Activated T-cell treated with anti-CD3 and anti-CD28 coated beads, Interleukin-2, amount 50 U/mL, for 4 hours (primary cell): ENCODE data around the gene PAQR4. TPM values are rescaled to one million over a fixed set of nuclear protein-coding genes. Genes with fewer than 3 reads are reported as not detected.
A peak's percentile ranks its signal among the peaks of the same experiment; 100 is the strongest.

Experiments used
- ATAC-seq, 2 donors: fragments of 200-7000 bp; cut with Tn5 transposase; one replicate each; pipeline ENCODE4 v1.10.0; 2021
- DNase-seq: peaks from one replicate; pipeline ENCODE4 v3.0.0-alpha.2; 2020
- H3K27me3 Mint-ChIP-seq: one replicate; pipeline ENCODE4 v1.8.0; 2021; ENCODE audit warnings: low read depth, mixed read lengths
- H3K36me3 Mint-ChIP-seq: one replicate; pipeline ENCODE4 v1.8.0; 2022; ENCODE audit warnings: mixed read lengths; ENCODE audit not compliant: insufficient read depth
- H3K4me1 Mint-ChIP-seq: one replicate; pipeline ENCODE4 v1.8.0; 2021; ENCODE audit warnings: low read depth, mixed read lengths
- H3K4me3 Mint-ChIP-seq: one replicate; pipeline ENCODE4 v1.8.0; 2021; ENCODE audit warnings: mild to moderate bottlenecking, moderate library complexity, mixed read lengths
- H3K9me3 Mint-ChIP-seq: one replicate; pipeline ENCODE4 v1.8.0; 2021; ENCODE audit warnings: mixed read lengths
- total RNA-seq, 3 donors: library from RNA; stranded (reverse); gene quantifications; one replicate each; pipeline ENCODE4 v1.2.1, GENCODE V29; 2021

PAQR4 gene
- total RNA-seq, 3 donors from 2014 or later = 17.4 to 24.9 (median 22.6) TPM

DNA sequence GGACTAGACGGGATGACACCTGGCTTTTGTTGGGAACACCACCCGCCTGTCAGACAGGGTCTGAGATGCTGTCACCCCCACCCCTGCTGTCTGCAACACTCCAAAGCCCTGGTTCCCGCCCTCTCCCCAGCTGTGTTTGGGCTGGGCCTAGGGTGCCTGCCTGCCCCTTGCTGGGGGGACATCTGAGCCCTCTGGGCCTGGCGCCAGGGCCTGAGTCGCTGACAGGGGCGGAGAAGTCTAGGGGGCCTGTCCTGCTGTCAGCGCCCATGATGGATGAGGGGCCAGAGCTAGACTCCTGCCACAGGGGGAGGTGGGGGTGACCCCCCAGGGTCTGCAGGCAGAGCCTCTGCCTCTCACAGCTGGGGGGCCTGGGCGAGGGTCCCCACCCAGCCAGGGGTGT, 18.7 kb downstream of the PAQR4 start:
- ATAC-seq = no peak

DNA sequence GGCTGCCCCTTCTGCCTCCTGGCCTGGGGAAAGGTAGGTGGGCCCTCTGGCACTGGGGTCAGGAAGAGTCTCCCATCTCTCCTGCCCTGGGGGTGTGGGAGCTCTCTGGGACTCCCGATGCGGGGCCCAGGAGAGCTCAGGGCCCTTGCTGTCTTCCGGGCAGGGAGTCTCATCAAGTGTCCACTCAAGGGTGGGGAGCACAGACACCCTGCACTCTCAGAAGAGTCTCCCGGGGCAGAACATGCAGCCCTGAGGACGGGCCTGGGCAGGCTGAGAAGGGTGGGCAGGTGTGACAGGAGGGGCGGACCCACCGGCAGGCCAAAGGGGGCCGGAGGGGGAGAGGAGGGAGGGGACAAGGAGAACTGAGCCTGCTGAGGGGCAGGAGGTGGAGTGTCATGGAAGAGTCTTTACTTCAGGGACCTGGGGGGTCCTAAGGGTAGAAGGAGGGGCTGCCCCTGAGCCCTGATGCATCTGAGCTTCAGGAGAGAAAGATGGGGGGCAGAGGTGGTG, 19.5 kb downstream of the PAQR4 start:
- Mint-ChIP-seq H3K9me3 (no peaks in the 10 kb centered on the region), H3K27me3 (no peaks in the 10 kb centered on the region), H3K36me3 (no peaks in the 10 kb centered on the region), H3K4me3 (no peak overlapping the region), H3K4me1 (peaks cover 3% of the 10 kb centered on the region)
- no peak for DNase-seq
- no peak for ATAC-seq

More for the DNA sequence above, 18.7 kb downstream of the PAQR4 start:
- no peaks in the 10 kb centered on the region for H3K36me3 Mint-ChIP-seq
- no peak overlapping the region for H3K4me3 Mint-ChIP-seq
- H3K27me3 Mint-ChIP-seq = no peaks in the 10 kb centered on the region
- H3K9me3 Mint-ChIP-seq = no peaks in the 10 kb centered on the region
- no peak for DNase-seq
- peaks cover 3% of the 10 kb centered on the region for H3K4me1 Mint-ChIP-seq

GRCh38 chr16:2990891-2991290, 21.7 kb downstream of the PAQR4 start:
- H3K9me3 Mint-ChIP-seq = no peaks in the 10 kb centered on the region
- no peaks in the 10 kb centered on the region for H3K36me3 Mint-ChIP-seq
- ATAC-seq (no peak), DNase-seq (no peak)
- no peak overlapping the region for H3K4me3 Mint-ChIP-seq
- H3K27me3 Mint-ChIP-seq = no peaks in the 10 kb centered on the region
- H3K4me1 Mint-ChIP-seq = no peaks in the 10 kb centered on the region

- Mint-ChIP-seq H3K9me3 (no peaks in the 10 kb centered on the region), H3K27me3 (no peaks in the 10 kb centered on the region), H3K4me3 (no peak overlapping the region), H3K36me3 (no peaks in the 10 kb centered on the region), H3K4me1 (no peaks in the 10 kb centered on the region)
- no peak for DNase-seq
- ATAC-seq = no peak
Measured at GRCh38 chr16:2991566-2992261, 22.6 kb downstream of the PAQR4 start.

- DNase-seq (no peak), ATAC-seq (no peak)
- Mint-ChIP-seq H3K36me3 (no peaks in the 10 kb centered on the region), H3K9me3 (no peaks in the 10 kb centered on the region), H3K4me1 (no peaks in the 10 kb centered on the region), H3K27me3 (no peaks in the 10 kb centered on the region), H3K4me3 (no peak overlapping the region)
Measured at GRCh38 chr16:2992383-2993081, 23.4 kb downstream of the PAQR4 start.

DNA sequence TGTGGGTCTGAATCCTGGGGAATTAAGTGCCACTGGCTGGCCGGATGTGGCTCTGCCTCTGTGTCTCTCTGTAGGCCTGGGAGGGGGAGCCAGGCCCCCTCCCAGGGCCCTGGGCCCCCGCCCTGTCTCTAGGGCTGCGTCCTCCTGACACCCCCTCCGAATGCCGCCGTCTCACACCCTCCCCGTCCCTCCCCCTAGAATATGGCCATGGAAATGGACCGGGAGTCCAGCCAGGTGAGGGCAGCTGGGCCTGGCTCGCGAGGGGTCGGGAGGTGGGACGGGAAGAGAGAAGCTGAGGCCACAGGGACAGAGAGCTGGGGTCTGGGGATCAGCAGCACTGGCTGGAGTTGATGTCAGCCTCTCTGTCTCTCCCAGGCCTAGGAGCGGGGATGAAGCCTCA, 27.1 kb downstream of the PAQR4 start:
- no peaks in the 10 kb centered on the region for H3K4me1 Mint-ChIP-seq
- no peak overlapping the region for H3K4me3 Mint-ChIP-seq
- no peaks in the 10 kb centered on the region for H3K9me3 Mint-ChIP-seq
- no peaks in the 10 kb centered on the region for H3K36me3 Mint-ChIP-seq
- H3K27me3 Mint-ChIP-seq = peaks cover 3% of the 10 kb centered on the region
- no peak for DNase-seq
- no peak for ATAC-seq

- H3K4me1 Mint-ChIP-seq = peaks cover 2% of the 10 kb centered on the region
Measured at GRCh38 chr16:2999929-3000328, 30.8 kb downstream of the PAQR4 start.

DNA sequence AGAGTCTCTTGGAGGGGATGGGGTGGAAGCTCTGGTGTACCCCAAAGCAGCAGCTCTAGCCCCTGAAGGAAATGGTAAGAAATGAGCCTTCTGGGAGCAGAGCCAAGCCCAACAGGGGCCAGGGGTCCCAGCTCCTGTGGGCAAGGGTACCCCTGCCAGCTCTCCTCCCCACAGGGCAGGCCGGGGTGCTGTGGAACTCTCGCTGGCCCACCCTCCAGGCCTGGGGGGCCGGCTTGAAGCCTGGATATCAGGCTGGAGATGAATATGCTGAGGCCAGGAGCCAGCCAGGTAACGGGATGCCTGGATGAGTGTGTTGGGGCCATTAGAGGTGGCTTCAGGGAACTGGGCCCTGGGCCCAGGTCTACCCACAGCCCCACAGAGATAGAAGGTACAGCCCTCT, 31.4 kb downstream of the PAQR4 start:
- H3K27me3 Mint-ChIP-seq = peaks cover 5% of the 10 kb centered on the region
- DNase-seq = no peak
- no peak overlapping the region for H3K4me3 Mint-ChIP-seq
- ATAC-seq = no peak
- H3K9me3 Mint-ChIP-seq = no peaks in the 10 kb centered on the region
- peaks cover 4% of the 10 kb centered on the region for H3K4me1 Mint-ChIP-seq
- no peaks in the 10 kb centered on the region for H3K36me3 Mint-ChIP-seq

More at GRCh38 chr16:2999929-3000328, 30.8 kb downstream of the PAQR4 start:
- DNase-seq (no peak), ATAC-seq (no peak)
- Mint-ChIP-seq H3K4me3 (no peak overlapping the region), H3K36me3 (no peaks in the 10 kb centered on the region), H3K9me3 (no peaks in the 10 kb centered on the region), H3K27me3 (peaks cover 4% of the 10 kb centered on the region)

DNA sequence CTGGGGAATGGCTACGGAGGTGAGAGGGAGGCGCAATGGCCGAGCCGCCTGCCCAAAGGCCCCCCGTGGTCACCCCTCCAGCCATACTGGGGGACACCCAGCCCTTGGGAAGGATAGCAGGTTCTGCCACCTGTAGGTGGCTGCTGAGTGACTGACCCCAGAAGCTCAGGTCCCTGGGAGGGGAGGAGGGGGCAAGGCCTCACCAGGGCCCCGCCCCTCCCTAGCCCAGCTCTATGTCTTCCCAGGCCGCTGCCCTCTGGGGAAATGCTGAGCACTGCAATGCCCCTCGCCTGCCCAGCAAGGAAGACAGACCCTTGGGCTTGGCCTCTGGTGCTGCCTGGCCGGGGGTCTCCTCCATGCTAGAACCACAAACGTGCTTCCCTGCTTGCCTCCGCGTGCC, 32.2 kb downstream of the PAQR4 start:
- Mint-ChIP-seq H3K9me3 (no peaks in the 10 kb centered on the region), H3K4me3 (no peak overlapping the region), H3K4me1 (peaks cover 4% of the 10 kb centered on the region), H3K27me3 (peaks cover 8% of the 10 kb centered on the region), H3K36me3 (no peaks in the 10 kb centered on the region)
- DNase-seq (no peak), ATAC-seq (no peak)

GRCh38 chr16:3003582-3004270, 34.6 kb downstream of the PAQR4 start:
- H3K36me3 Mint-ChIP-seq = no peaks in the 10 kb centered on the region
- peak; percentile 99 for ATAC-seq
- H3K4me1 Mint-ChIP-seq = peaks cover 24% of the 10 kb centered on the region
- H3K27me3 Mint-ChIP-seq = peaks cover 8% of the 10 kb centered on the region
- peak overlapping the region; percentile 70 for H3K4me3 Mint-ChIP-seq
- peak; percentile 94 for DNase-seq
- no peaks in the 10 kb centered on the region for H3K9me3 Mint-ChIP-seq

DNA sequence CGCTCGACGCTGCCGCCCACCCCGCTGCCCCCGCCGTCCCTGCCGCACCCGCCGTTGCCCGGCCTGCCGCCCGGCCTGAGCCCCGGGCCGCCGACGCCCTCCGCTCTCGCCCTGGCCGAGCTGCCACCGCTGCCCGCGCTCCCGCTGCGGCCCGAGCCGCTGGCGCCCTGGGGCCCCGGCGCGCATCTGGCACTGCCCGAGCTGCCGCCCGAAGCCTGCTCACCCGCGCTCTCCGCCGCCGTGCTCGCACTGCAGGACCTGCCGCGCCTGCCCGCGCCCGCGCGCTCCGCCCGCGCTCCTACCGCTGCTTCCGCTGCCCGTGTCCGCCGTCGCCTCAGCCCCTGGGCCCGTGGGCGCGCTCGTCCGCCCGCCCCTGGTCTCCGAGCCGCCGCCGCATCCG, 35.2 kb downstream of the PAQR4 start:
- no peak overlapping the region for H3K4me3 Mint-ChIP-seq
- no peaks in the 10 kb centered on the region for H3K36me3 Mint-ChIP-seq
- ATAC-seq = peak; percentile 23 to 28

GRCh38 chr16:3004781-3005284, 35.7 kb downstream of the PAQR4 start:
- no peak for DNase-seq
- ATAC-seq = no peak
- Mint-ChIP-seq H3K9me3 (no peaks in the 10 kb centered on the region), H3K36me3 (no peaks in the 10 kb centered on the region), H3K4me3 (peak overlapping the region; percentile 61), H3K4me1 (peaks cover 24% of the 10 kb centered on the region), H3K27me3 (peaks cover 8% of the 10 kb centered on the region)

More for the DNA sequence above, 35.2 kb downstream of the PAQR4 start:
- Mint-ChIP-seq H3K9me3 (no peaks in the 10 kb centered on the region), H3K27me3 (peaks cover 8% of the 10 kb centered on the region), H3K4me1 (peaks cover 24% of the 10 kb centered on the region)
- DNase-seq = no peak

GRCh38 chr16:3007059-3007956, 38.2 kb downstream of the PAQR4 start:
- H3K4me3 Mint-ChIP-seq = peak overlapping the region; percentile 21

More at GRCh38 chr16:3007059-3007956, 38.2 kb downstream of the PAQR4 start:
- ATAC-seq = no peak
- H3K9me3 Mint-ChIP-seq = no peaks in the 10 kb centered on the region
- peaks cover 24% of the 10 kb centered on the region for H3K4me1 Mint-ChIP-seq
- H3K36me3 Mint-ChIP-seq = no peaks in the 10 kb centered on the region
- peaks cover 5% of the 10 kb centered on the region for H3K27me3 Mint-ChIP-seq
- DNase-seq = no peak
